Activated CD4-positive, alpha-beta T cell treated with anti-CD3 and anti-CD28 coated beads for 36 hours (primary cell): ENCODE measurements around the gene BRIP1. TPM values are rescaled to one million over a fixed set of nuclear protein-coding genes. Genes with fewer than 3 reads are reported as not detected.
A peak's percentile ranks its signal among the peaks of the same experiment; 100 is the strongest.

Experiments
- ATAC-seq: fragments of 200-7000 bp; cut with Tn5 transposase; one replicate; pipeline ENCODE4 v1.10.0; 2021; ENCODE audit warnings: mild to moderate bottlenecking, moderate library complexity
- CTCF ChIA-PET: fragments of 350-600 bp; sonication (Branson Sonifier 250); formaldehyde crosslinking; loops from one replicate; lab custom pipeline; 2021; ENCODE audit warnings: antibody characterized with exemption; lab: Charles Lee
- POLR2A ChIA-PET: fragments of 350-600 bp; sonication (Branson Sonifier 250); formaldehyde crosslinking; loops from one replicate; lab custom pipeline; 2021; ENCODE audit warnings: antibody characterized with exemption, inconsistent platforms; lab: Charles Lee
- DNase-seq: peaks from one replicate; pipeline ENCODE4 v3.0.0-alpha.2; 2020
- H3K27ac Mint-ChIP-seq: one replicate; pipeline ENCODE4 v1.8.0; 2021; ENCODE audit warnings: mixed read lengths
- H3K27me3 Mint-ChIP-seq: one replicate; pipeline ENCODE4 v1.8.0; 2021; ENCODE audit warnings: mixed read lengths
- H3K36me3 Mint-ChIP-seq: one replicate; pipeline ENCODE4 v1.8.0; 2021; ENCODE audit warnings: low read depth, mixed read lengths
- H3K4me1 Mint-ChIP-seq: one replicate; pipeline ENCODE4 v1.8.0; 2021; ENCODE audit warnings: mixed read lengths
- H3K4me3 Mint-ChIP-seq: one replicate; pipeline ENCODE4 v1.8.0; 2021; ENCODE audit warnings: mild to moderate bottlenecking, moderate library complexity, mixed read lengths
- H3K9me3 Mint-ChIP-seq: one replicate; pipeline ENCODE4 v1.8.0; 2021; ENCODE audit warnings: low read depth, mixed read lengths
- intact Hi-C, 2 experiments: fragments of 100-400 bp; cut with DNase I in 1 of 2; cut with micrococcal nuclease in 1 of 2; formaldehyde crosslinking; loops; one replicate each; pipeline versions ENCODE4 v1.14.2 to v1.15.1; 2022 to 2024; cut with DNase I, micrococcal nuclease
- total RNA-seq, 2 experiments: library from RNA; stranded (reverse); gene quantifications; one replicate each; pipeline ENCODE4 v1.2.3, GENCODE V29; 2021

Gene BRIP1
- total RNA-seq, 2 experiments from 2014 or later: 15.4 to 16.2 TPM

DNA sequence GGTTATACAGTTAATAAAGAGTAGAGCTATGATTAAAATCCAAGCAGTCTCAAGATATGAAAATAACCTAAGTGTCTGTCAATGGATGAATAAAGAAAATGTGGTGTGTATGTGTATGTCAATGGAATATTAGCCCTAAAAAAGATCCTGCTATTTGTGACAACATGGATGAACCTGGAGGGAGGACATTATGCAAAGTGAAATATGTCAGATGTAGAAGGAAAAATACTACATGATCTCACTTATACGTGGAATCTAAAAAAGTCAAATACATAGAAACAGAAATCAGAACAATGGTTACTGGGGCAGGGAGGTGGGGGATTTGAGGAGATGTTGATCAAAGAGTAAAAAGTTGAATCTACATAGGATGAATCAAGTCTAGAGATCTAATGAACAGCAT lies 20.4 kb downstream of the BRIP1 start:
- Mint-ChIP-seq H3K27ac (no peak overlapping the region), H3K36me3 (peaks cover 21% of the 10 kb centered on the region), H3K9me3 (no peaks in the 10 kb centered on the region), H3K4me1 (no peaks in the 10 kb centered on the region), H3K4me3 (no peak overlapping the region), H3K27me3 (no peaks in the 10 kb centered on the region)
- CTCF ChIA-PET: no interaction called here
- DNase-seq: no peak
- intact Hi-C loops: no loop called here
- POLR2A ChIA-PET: no interaction called here
- ATAC-seq: no peak

DNA sequence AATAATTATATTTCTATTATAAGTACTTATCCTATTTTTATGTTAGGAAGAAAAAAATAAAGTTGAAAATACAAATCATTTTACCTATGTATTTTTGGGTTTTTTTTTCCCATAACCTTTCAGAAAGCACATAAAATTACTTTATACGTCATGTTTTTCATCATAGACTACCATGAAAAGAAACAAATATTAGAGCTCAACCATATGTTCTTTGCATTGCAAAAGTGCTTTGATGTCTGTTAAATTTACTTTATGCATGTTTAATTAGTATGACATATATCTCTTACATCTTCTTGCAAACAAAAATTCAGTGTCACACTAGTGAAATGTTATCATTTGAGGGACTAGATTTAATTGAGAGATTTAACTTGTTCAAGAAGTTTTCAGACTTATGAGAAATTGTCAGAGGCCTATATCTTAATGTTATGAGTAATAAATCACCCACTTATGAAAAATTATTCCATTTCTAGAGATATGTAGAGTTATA lies 24.0 kb downstream of the BRIP1 start:
- ATAC-seq: no peak
- Mint-ChIP-seq H3K4me3 (no peak overlapping the region), H3K27ac (no peak overlapping the region), H3K36me3 (peaks cover 6% of the 10 kb centered on the region), H3K9me3 (no peaks in the 10 kb centered on the region), H3K27me3 (no peaks in the 10 kb centered on the region), H3K4me1 (no peaks in the 10 kb centered on the region)
- POLR2A ChIA-PET: interaction anchor here (0.6 kb wide), 1 partner anchor 219 kb away, joined by 3 read pairs; no protein-coding TSS in a partner anchor
- CTCF ChIA-PET: interaction anchor here (0.5 to 1.2 kb wide), 3 partner anchors 10 to 268 kb away, joined by 3 to 5 read pairs (median 3); no protein-coding TSS in a partner anchor
- intact Hi-C loops: no loop called here
- DNase-seq: no peak

DNA sequence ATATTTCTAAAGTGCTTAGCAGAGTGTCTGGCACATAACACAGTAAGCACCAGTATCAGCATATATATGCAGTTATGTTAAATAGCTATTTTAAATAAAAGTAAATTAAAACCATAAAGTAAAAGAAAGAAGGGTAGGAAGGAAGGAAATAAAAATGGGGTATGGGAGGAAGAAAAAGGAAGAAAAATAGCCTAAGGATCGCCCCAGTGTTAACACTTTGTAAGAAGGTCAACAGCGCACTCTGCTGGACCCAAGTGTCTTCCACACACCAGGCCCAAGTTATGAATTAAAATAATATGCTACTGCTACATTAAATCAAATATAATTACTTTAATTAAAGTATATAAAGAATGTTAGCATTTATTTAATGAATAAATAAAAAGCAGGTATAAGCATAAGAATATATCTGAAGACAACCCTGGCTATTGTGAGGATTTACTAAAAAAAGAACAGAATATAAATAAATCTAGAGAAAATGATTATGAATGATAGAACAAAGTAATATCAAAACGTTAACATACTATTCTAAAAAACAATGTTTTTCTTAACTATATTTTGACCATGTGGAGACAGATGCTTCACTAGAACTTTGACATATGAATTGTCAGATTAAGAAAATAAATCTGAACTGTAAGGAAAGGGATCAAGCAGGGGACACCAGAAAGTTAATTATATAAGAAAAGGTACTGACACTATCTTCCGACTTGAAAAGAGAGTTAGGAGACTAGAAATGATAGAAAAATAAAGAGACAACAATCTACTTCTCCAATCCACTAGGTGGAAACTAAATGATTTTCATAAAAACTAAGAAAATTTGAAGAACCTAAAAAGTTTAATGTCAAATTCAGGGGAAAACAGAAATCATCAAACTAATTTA lies 25.9 kb downstream of the BRIP1 start:
- Mint-ChIP-seq H3K4me3 (no peak overlapping the region), H3K9me3 (no peaks in the 10 kb centered on the region), H3K4me1 (no peaks in the 10 kb centered on the region), H3K27ac (no peak overlapping the region), H3K27me3 (no peaks in the 10 kb centered on the region), H3K36me3 (peaks cover 2% of the 10 kb centered on the region)
- ChIA-PET POLR2A (no interaction called here), CTCF (interaction anchor here (0.8 to 1.9 kb wide), 11 partner anchors 23 to 314 kb away, joined by 3 to 10 read pairs (median 4); no protein-coding TSS in a partner anchor)
- DNase-seq (peak; percentile 72), ATAC-seq (no peak)
- intact Hi-C loops: loop anchor here (1.0 to 2.0 kb wide), 4 partner anchors 201 to 425 kb away; no protein-coding TSS in a partner anchor

DNA sequence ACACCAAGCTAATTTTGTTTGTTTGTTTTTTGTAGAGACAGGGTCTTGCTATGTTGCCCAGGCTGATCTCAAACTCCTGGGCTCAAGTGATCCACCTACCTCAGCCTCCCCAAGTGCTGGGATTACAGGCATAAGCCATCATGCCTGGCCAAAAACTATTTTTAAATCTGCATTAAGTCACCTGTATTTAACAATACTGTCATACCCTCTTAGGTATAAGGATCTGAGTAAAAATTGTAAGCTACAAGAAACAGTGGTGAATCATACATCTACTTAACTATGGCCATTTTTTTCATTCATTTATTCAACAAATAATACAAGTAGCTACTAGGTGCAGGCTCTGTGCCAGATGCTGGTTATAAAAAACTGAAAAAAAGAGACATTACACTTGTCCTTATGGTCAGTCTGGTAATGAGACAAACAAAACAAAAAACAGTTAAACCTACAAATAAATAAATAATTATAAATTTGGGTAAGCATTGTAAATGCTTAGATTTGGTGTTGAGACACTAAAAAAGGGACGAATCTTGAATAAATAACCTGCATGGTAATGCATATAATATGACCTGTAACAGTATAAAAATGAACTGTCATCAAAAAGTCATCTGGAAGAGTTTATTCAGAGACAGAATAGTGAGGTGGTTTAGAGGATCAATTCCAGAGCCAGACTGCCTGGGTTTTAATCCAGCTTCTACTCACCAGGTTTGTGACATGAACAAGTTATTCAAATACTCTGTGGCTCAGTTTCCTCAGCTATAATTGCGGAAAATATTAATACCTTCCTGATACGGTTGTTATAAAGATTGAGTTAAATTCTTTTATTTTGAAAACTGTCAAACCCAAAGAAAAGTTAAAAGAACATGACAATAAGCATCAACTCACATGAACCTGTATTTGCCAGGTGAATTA lies 26.8 kb downstream of the BRIP1 start:
- Mint-ChIP-seq H3K9me3 (no peaks in the 10 kb centered on the region), H3K27ac (no peak overlapping the region), H3K27me3 (no peaks in the 10 kb centered on the region), H3K36me3 (no peaks in the 10 kb centered on the region), H3K4me1 (no peaks in the 10 kb centered on the region), H3K4me3 (no peak overlapping the region)
- DNase-seq (no peak), ATAC-seq (no peak)
- CTCF ChIA-PET: interaction anchor here (0.7 to 1.9 kb wide), 13 partner anchors 13 to 313 kb away, joined by 3 to 10 read pairs (median 4); no protein-coding TSS in a partner anchor
- intact Hi-C loops: loop anchor here (1.0 to 2.0 kb wide), 4 partner anchors 200 to 424 kb away; no protein-coding TSS in a partner anchor
- POLR2A ChIA-PET: interaction anchor here (0.5 kb wide), 1 partner anchor 48 kb away, joined by 9 read pairs; no protein-coding TSS in a partner anchor

DNA sequence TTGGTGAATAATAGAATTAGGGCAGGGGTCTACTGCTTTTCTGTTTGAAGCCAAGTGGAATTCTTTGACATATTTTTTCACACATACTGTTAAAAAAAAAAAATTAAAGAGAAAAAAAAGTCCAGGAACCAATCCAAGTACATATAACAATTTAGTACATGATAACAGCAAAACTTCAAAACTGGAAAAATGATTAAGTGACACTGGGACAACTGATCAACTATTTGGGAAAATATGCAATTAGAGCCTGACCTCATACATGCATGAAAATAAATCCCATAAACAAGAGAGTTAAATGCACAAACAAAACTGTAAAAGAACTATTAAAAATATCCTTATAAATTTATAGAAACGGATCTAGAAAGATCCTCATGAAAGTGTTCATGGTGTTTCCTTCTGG lies 27.7 kb downstream of the BRIP1 start:
- intact Hi-C loops: loop anchor here in 1 of 2 experiments (2.0 kb wide), 1 partner anchor 423 kb away; no protein-coding TSS in a partner anchor
- DNase-seq (no peak), ATAC-seq (no peak)
- Mint-ChIP-seq H3K27me3 (no peaks in the 10 kb centered on the region), H3K9me3 (no peaks in the 10 kb centered on the region), H3K36me3 (no peaks in the 10 kb centered on the region), H3K4me1 (no peaks in the 10 kb centered on the region), H3K4me3 (no peak overlapping the region), H3K27ac (no peak overlapping the region)
- CTCF ChIA-PET: interaction anchor here (1.9 kb wide), 1 partner anchor 200 kb away, joined by 10 read pairs; no protein-coding TSS in a partner anchor
- POLR2A ChIA-PET: no interaction called here

DNA sequence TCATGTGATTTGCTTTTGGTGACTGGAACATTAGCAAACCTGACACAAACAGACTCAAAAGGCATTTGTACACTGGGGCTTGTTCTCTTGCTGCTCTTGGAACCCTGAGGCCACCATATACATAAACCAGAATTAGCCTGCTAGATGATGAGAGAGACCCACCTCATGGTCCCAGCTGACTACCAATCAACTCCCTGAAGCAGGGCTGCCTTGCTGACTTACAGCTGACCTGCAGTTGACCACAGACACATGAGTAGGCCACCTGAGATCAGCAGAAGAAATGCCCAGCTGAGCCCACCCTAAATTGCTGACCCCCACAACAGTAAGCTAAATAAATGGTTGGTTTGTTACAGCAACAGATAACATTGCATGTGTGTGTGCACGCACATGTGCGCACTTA lies 28.7 kb downstream of the BRIP1 start:
- no peak overlapping the region for H3K27ac Mint-ChIP-seq
- H3K36me3 Mint-ChIP-seq: no peaks in the 10 kb centered on the region
- ChIA-PET POLR2A (no interaction called here), CTCF (interaction anchor here (0.5 to 1.3 kb wide), 6 partner anchors 10 to 903 kb away, joined by 3 to 4 read pairs (median 3); no protein-coding TSS in a partner anchor)
- H3K4me3 Mint-ChIP-seq: no peak overlapping the region
- intact Hi-C loops: no loop called here
- no peaks in the 10 kb centered on the region for H3K27me3 Mint-ChIP-seq
- no peaks in the 10 kb centered on the region for H3K9me3 Mint-ChIP-seq
- ATAC-seq (no peak), DNase-seq (no peak)
- H3K4me1 Mint-ChIP-seq: no peaks in the 10 kb centered on the region

DNA sequence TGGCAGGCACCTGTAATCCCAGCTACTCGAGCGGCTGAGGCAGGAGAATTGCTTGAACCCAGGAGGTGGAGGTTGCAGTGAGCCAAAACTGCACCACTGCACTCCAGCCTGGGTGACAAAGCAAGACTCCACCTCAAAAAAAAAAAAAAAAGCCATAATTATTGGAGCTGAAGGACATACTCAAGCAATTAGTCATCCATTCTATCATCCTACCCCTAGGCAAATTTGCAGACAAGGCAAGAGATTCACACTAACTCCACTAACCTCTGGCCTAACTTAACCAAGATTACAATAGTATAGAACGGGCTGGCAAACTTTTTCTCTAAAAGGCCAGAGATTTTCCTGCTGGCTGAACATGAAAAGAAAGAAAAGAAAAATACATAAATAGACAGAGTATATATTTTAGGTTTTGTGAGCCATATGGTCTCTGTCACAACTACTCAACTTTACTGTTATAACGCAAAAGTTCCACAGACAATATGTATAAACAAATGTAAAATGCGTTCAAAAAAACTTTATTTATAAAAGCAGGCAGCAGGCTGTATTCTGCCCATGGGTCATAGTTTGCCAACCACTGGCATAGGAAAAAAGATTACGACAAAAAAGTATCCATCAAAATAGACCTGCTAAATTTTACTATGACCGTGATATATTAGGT lies 29.7 kb downstream of the BRIP1 start:
- no peak overlapping the region for H3K4me3 Mint-ChIP-seq
- H3K27ac Mint-ChIP-seq: no peak overlapping the region
- DNase-seq: no peak
- H3K36me3 Mint-ChIP-seq: no peaks in the 10 kb centered on the region
- POLR2A ChIA-PET: no interaction called here
- CTCF ChIA-PET: interaction anchor here (0.6 to 1.3 kb wide), 7 partner anchors 9 to 902 kb away, joined by 3 to 4 read pairs (median 3); no protein-coding TSS in a partner anchor
- H3K27me3 Mint-ChIP-seq: no peaks in the 10 kb centered on the region
- no peaks in the 10 kb centered on the region for H3K9me3 Mint-ChIP-seq
- intact Hi-C loops: no loop called here
- no peak for ATAC-seq
- H3K4me1 Mint-ChIP-seq: no peaks in the 10 kb centered on the region

DNA sequence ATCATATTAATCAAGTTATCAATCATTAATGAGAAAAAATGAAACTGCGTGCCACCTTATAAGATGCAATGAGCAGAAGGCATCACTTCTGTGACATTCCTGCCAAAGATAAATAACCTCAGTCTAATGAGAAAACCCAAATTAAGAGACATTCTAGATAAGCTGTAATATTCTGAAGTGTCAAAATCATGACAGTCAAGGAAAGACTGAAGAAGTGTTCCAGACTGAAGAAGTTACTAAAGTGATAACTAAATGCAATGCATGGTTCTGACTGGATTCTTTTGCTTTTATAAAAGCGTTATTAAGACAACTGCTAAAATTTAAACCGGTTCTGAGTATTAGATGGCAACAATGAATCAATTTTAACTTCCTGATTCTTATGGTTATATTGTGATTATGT lies 30.9 kb downstream of the BRIP1 start:
- H3K27ac Mint-ChIP-seq: no peak overlapping the region
- ATAC-seq (no peak), DNase-seq (no peak)
- intact Hi-C loops: no loop called here
- no peak overlapping the region for H3K4me3 Mint-ChIP-seq
- peaks cover 8% of the 10 kb centered on the region for H3K36me3 Mint-ChIP-seq
- no peaks in the 10 kb centered on the region for H3K4me1 Mint-ChIP-seq
- ChIA-PET POLR2A (no interaction called here), CTCF (interaction anchor here (0.7 to 1.1 kb wide), 2 partner anchors 31 to 103 kb away, joined by 3 to 4 read pairs; no protein-coding TSS in a partner anchor)
- H3K27me3 Mint-ChIP-seq: no peaks in the 10 kb centered on the region
- H3K9me3 Mint-ChIP-seq: no peaks in the 10 kb centered on the region

DNA sequence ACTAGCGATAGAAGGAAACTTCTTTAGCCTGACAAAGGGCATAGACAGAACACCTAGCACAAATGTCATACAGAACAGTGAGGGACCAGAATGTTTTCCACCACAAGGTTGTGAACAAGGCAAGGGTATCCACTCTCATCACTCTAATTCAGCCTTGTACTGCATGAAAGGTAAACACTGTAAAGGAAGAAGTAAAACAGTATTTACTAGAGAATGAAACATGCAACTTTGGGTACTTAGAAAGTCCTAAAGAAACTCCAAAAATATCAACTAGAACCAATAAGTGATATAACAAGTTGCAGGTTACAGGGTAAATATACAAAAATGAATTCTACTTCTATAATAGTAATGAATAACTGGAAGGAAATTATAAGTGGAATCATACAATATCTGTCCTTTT lies 32.2 kb downstream of the BRIP1 start:
- Mint-ChIP-seq H3K4me3 (no peak overlapping the region), H3K27ac (no peak overlapping the region), H3K27me3 (no peaks in the 10 kb centered on the region), H3K36me3 (peaks cover 18% of the 10 kb centered on the region), H3K9me3 (no peaks in the 10 kb centered on the region), H3K4me1 (no peaks in the 10 kb centered on the region)
- ChIA-PET POLR2A (no interaction called here), CTCF (no interaction called here)
- ATAC-seq (no peak), DNase-seq (no peak)
- intact Hi-C loops: no loop called here

DNA sequence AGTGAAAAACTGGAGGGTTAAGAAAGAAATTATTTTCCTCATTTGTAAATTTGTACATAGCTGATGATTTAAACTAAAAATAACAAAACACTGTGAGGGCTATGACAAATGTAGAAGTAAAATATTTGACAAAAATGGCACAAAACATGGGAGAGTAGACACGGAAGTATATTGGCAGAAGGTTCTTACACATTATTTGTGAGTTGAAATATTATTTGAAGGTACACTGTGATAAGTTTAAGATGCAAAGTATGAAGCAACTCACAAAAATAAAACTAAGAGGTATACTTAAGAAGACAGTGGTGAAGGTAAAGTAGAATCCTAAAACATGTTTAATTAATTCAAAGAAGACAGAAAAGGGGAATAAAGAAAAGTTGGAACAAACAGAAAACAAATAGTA lies 34.6 kb downstream of the BRIP1 start:
- CTCF ChIA-PET: no interaction called here
- Mint-ChIP-seq H3K27me3 (no peaks in the 10 kb centered on the region), H3K27ac (no peak overlapping the region), H3K9me3 (no peaks in the 10 kb centered on the region), H3K4me1 (no peaks in the 10 kb centered on the region), H3K36me3 (peaks cover 23% of the 10 kb centered on the region), H3K4me3 (no peak overlapping the region)
- POLR2A ChIA-PET: no interaction called here
- no peak for DNase-seq
- ATAC-seq: no peak
- intact Hi-C loops: no loop called here
